Transverse colon (tissue), 4 donors: ENCODE results near the gene PLCG2.

Experiments used
- CTCF ChIP-seq, 5 experiments: fragments of 200-600 bp in 3 of 5; fragments of 450-650 bp in 2 of 5; sonication (generic) in 3 of 5; IDR thresholded peaks; 1 replicate in 2 of 5; 2 replicates in 3 of 5; pipeline ENCODE4 v1.5.1; 2016 to 2017; ENCODE audit warnings: antibody characterized with exemption in 5 of 5, inconsistent platforms in 3 of 5, mild to moderate bottlenecking in 2 of 5, moderate library complexity in 1 of 5
- EP300 ChIP-seq: sonication (generic); formaldehyde crosslinking; IDR thresholded peaks from one replicate; pipeline ENCODE4 v1.6.1; 2017; ENCODE audit warnings: antibody characterized with exemption, low read depth
- POLR2A ChIP-seq: fragments of 450-650 bp; IDR thresholded peaks from one replicate; pipeline ENCODE4 v1.6.1; 2016; ENCODE audit warnings: antibody characterized with exemption, mild to moderate bottlenecking, moderate library complexity
- POLR2AphosphoS5 ChIP-seq, 3 donors: sonication (generic); formaldehyde crosslinking; IDR thresholded peaks; one replicate each; pipeline ENCODE4 v1.6.1; 2016; ENCODE audit warnings: antibody characterized with exemption in 3 of 3

- TF ChIP-seq CTCF (IDR thresholded peaks at IDR 0.05) (no peak), POLR2A (no peak), POLR2AphosphoS5 (IDR thresholded peaks at IDR 0.05) (no peak), EP300 (no peak)
These were observed 226.9 kb downstream of the PLCG2 start for GRCh38 chr16:82006036-82006435.
